DMS 273 (cell line): ENCODE data around the gene CBX5.

Source experiments
- DNase-seq: peaks from one replicate; lab custom pipeline; 2025; ENCODE audit not compliant: unreplicated experiment; lab: John Stamatoyannopoulos, UW

CBX5 gene

GRCh38 chr12:54272214-54272613, 7.7 kb downstream of the CBX5 start:
- no peak for DNase-seq

- no peak for DNase-seq
These were observed 9.6 kb downstream of the CBX5 start for GRCh38 chr12:54270345-54270744.

GRCh38 chr12:54266852-54267251, 13.1 kb downstream of the CBX5 start:
- peak; percentile 28 for DNase-seq

GRCh38 chr12:54265364-54265812, 14.5 kb downstream of the CBX5 start:
- DNase-seq = no peak

GRCh38 chr12:54262403-54262925, 17.5 kb downstream of the CBX5 start:
- peak; percentile 28 for DNase-seq

- DNase-seq = no peak
These were observed 18.0 kb downstream of the CBX5 start for GRCh38 chr12:54261815-54262402.

GRCh38 chr12:54259194-54260011, 20.5 kb downstream of the CBX5 start:
- DNase-seq = peak; percentile 96

- no peak for DNase-seq
These were observed 21.7 kb downstream of the CBX5 start for GRCh38 chr12:54258201-54258681.

- no peak for DNase-seq
These were observed 22.6 kb downstream of the CBX5 start for GRCh38 chr12:54257332-54257731.

- DNase-seq = no peak
These were observed 26.7 kb downstream of the CBX5 start for GRCh38 chr12:54253240-54253639.

GRCh38 chr12:54251667-54252284, 28.1 kb downstream of the CBX5 start:
- DNase-seq = peak; percentile 52

- DNase-seq = no peak
These were observed 30.4 kb downstream of the CBX5 start for GRCh38 chr12:54249489-54249888.

- DNase-seq = no peak
These were observed 33.8 kb downstream of the CBX5 start for GRCh38 chr12:54246011-54246641.

- no peak for DNase-seq
These were observed 38.8 kb downstream of the CBX5 start for GRCh38 chr12:54240971-54241588.

GRCh38 chr12:54240129-54240528, 39.8 kb downstream of the CBX5 start:
- no peak for DNase-seq

- peak; percentile 40 for DNase-seq
These were observed 40.3 kb downstream of the CBX5 start for GRCh38 chr12:54239620-54240019.

- DNase-seq = no peak
These were observed 41.4 kb downstream of the CBX5 start for GRCh38 chr12:54238531-54238930.

- DNase-seq = no peak
These were observed 47.1 kb downstream of the CBX5 start for GRCh38 chr12:54232790-54233189.

GRCh38 chr12:54231269-54231668, 48.7 kb downstream of the CBX5 start:
- DNase-seq = peak; percentile 66

GRCh38 chr12:54230555-54230954, 49.4 kb downstream of the CBX5 start:
- DNase-seq = no peak
